ENCODE results near the gene CGRRF1.

Gene CGRRF1

GRCh38 chr14:54548491-54548890 is 38.8 kb downstream of the CGRRF1 start:
- DNase-seq (ENCODE audit: low read depth): no peak

- DNase-seq (ENCODE audit: low read depth): no peak
Measured at GRCh38 chr14:54549862-54550261, 40.2 kb downstream of the CGRRF1 start.

GRCh38 chr14:54550514-54550913 is 40.8 kb downstream of the CGRRF1 start:
- DNase-seq (ENCODE audit: low read depth): no peak

- DNase-seq (ENCODE audit: low read depth): no peak
Measured at GRCh38 chr14:54554401-54554800, 44.7 kb downstream of the CGRRF1 start.

GRCh38 chr14:54555651-54556050 is 45.9 kb downstream of the CGRRF1 start:
- DNase-seq (ENCODE audit: low read depth): no peak

GRCh38 chr14:54556535-54556934 is 46.8 kb downstream of the CGRRF1 start:
- DNase-seq (ENCODE audit: low read depth): no peak

GRCh38 chr14:54562334-54562733 is 52.6 kb downstream of the CGRRF1 start:
- no peak for DNase-seq (ENCODE audit: low read depth)

GRCh38 chr14:54564071-54564867 is 54.6 kb downstream of the CGRRF1 start:
- no peak for DNase-seq (ENCODE audit: low read depth)

- peak; percentile 35 for DNase-seq (ENCODE audit: low read depth)
Measured at GRCh38 chr14:54564868-54565784, 55.4 kb downstream of the CGRRF1 start.

- DNase-seq (ENCODE audit: low read depth): peak; percentile 74
Measured at GRCh38 chr14:54565785-54566409, 56.2 kb downstream of the CGRRF1 start.

- peak; percentile 58 for DNase-seq (ENCODE audit: low read depth)
Measured at GRCh38 chr14:54566410-54567223, 56.9 kb downstream of the CGRRF1 start, which contains the start of gene SAMD4A. Gene SAMD4A (plus strand): TSS chr14:54567128. CDS start chr14:54567917, 789 bp downstream.

- no peak for DNase-seq (ENCODE audit: low read depth)
Measured at GRCh38 chr14:54567224-54567638, 57.5 kb downstream of the CGRRF1 start.

- DNase-seq (ENCODE audit: low read depth): peak; percentile 20
Measured at GRCh38 chr14:54567639-54568561, 58.2 kb downstream of the CGRRF1 start.

- no peak for DNase-seq (ENCODE audit: low read depth)
Measured at GRCh38 chr14:54568821-54569595, 59.3 kb downstream of the CGRRF1 start.

GRCh38 chr14:54570047-54570446 is 60.3 kb downstream of the CGRRF1 start:
- no peak for DNase-seq (ENCODE audit: low read depth)

- DNase-seq (ENCODE audit: low read depth): no peak
Measured at GRCh38 chr14:54570631-54571415, 61.1 kb downstream of the CGRRF1 start.

- DNase-seq (ENCODE audit: low read depth): no peak
Measured at GRCh38 chr14:54572316-54572715, 62.6 kb downstream of the CGRRF1 start.

- no peak for DNase-seq (ENCODE audit: low read depth)
Measured at GRCh38 chr14:54574528-54574927, 64.8 kb downstream of the CGRRF1 start.

- DNase-seq (ENCODE audit: low read depth): no peak
Measured at GRCh38 chr14:54577494-54577893, 67.8 kb downstream of the CGRRF1 start.

Measured in T follicular helper cell (primary cell).